ENCODE results near the gene PTPRO.

- no peak for TF ChIP-seq POLR2A (IDR thresholded peaks at IDR 0.05)
- TF ChIP-seq CTCF (IDR thresholded peaks at IDR 0.05) = no peak
Observed at GRCh38 chr12:15520083-15520482, 197.8 kb downstream of the PTPRO start.
